Esophagus squamous epithelium (tissue), 5 donors: Measurements from ENCODE around the gene TMF1. TPM values are rescaled to one million over a fixed set of nuclear protein-coding genes. Genes with fewer than 3 reads are reported as not detected.

Experiments
- DNase-seq: peaks from one replicate; lab custom pipeline; 2025; lab: John Stamatoyannopoulos, UW
- H3K27ac ChIP-seq, 4 donors: fragments of 200-600 bp; sonication (generic); one replicate each; pipeline ENCODE4 v1.5.1; 2016 to 2019; ENCODE audit warnings: mild to moderate bottlenecking in 1 of 4
- H3K27me3 ChIP-seq, 4 donors: fragments of 200-600 bp; sonication (generic); 1 replicate in 3 of 4; 2 replicates in 1 of 4; pipeline versions ENCODE4 v1.5.1 to v1.6.0; 2017 to 2021; ENCODE audit warnings: antibody characterized with exemption in 1 of 4
- H3K36me3 ChIP-seq, 3 donors: fragments of 200-600 bp; sonication (generic); one replicate each; pipeline ENCODE4 v1.5.1; 2016 to 2019
- H3K4me1 ChIP-seq, 3 donors: fragments of 200-600 bp; sonication (generic); one replicate each; pipeline ENCODE4 v1.5.1; 2017 to 2019
- H3K4me3 ChIP-seq, 4 donors: fragments of 200-600 bp; sonication (generic); 1 replicate in 3 of 4; 2 replicates in 1 of 4; pipeline ENCODE4 v1.5.1; 2016 to 2019; ENCODE audit warnings: mild to moderate bottlenecking in 2 of 4, moderate library complexity in 1 of 4
- H3K9me3 ChIP-seq, 3 donors: fragments of 200-600 bp; sonication (generic); one replicate each; pipeline ENCODE4 v1.5.1; 2016 to 2019
- POLR2A ChIP-seq, 4 donors: fragments of 450-650 bp; IDR thresholded peaks; one replicate each; pipeline ENCODE4 v1.6.1; 2017; ENCODE audit warnings: antibody characterized with exemption in 4 of 4, mild to moderate bottlenecking in 4 of 4, moderate library complexity in 3 of 4
- WGBS, 2 donors: methylation state at CpG; one replicate each; pipeline ENCODE4 v1.1.5; 2018; 5-methylcytosine and 5-hydroxymethylcytosine counted together
- intact Hi-C: fragments of 100-400 bp; cut with DNase I; formaldehyde crosslinking; loops from one replicate; pipeline ENCODE4 v1.15.0; 2022
- total RNA-seq, 4 donors: library from RNA; depleted of rRNA; stranded (reverse); fragments of >200 nt; gene quantifications; one replicate each; pipeline ENCODE4 v1.1.0, GENCODE V29; 2016
- TF ChIP-seq, protein P1 (sequence below), 6 experiments: fragments of 450-650 bp in 4 of 6; fragments of 200-600 bp in 2 of 6; sonication (generic) in 2 of 6; IDR thresholded peaks; one replicate each; pipeline ENCODE4 v1.5.1; 2016 to 2019; ENCODE audit warnings: antibody characterized with exemption in 6 of 6, mild to moderate bottlenecking in 4 of 6, moderate library complexity in 4 of 6
- donor health status: DM: yes; HTN: yes; CAD: no.

TMF1 gene
- total RNA-seq, 4 donors from 2014 or later, result 13.3 to 30.1 (median 19.4) TPM

DNA sequence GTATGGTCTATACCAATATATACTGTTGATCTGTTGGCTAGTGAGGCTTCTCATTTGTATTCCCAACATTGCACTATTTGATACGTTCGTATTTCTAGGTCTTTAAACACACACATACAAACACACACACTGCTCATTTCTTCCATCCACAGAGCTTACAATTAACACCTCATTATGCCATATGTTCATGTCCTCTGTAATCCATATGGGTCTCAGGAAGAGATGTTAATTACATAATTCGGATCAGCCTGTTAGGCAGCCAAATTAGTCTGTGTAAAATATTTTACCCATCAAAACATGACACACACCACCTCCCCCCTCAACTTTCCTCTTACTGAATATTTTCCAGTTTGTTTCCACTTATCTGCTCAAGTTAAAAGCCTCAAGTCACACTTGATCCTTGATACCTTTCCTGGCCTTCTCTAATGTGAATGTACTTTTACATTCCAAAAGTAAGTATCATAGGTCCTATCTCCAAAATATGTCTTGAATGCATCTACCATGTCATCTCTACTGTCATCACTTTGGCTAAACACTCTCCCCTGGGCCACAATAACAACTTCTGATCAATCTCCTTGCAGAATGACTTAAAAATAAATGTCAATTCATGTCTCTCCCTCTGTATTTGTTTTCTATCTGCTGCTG lies 66.9 kb downstream of the TMF1 start:
- intact Hi-C loops, result no loop called here
- no peak overlapping the region for H3K27ac ChIP-seq
- DNase-seq, result no peak
- TF ChIP-seq, protein P1, sequence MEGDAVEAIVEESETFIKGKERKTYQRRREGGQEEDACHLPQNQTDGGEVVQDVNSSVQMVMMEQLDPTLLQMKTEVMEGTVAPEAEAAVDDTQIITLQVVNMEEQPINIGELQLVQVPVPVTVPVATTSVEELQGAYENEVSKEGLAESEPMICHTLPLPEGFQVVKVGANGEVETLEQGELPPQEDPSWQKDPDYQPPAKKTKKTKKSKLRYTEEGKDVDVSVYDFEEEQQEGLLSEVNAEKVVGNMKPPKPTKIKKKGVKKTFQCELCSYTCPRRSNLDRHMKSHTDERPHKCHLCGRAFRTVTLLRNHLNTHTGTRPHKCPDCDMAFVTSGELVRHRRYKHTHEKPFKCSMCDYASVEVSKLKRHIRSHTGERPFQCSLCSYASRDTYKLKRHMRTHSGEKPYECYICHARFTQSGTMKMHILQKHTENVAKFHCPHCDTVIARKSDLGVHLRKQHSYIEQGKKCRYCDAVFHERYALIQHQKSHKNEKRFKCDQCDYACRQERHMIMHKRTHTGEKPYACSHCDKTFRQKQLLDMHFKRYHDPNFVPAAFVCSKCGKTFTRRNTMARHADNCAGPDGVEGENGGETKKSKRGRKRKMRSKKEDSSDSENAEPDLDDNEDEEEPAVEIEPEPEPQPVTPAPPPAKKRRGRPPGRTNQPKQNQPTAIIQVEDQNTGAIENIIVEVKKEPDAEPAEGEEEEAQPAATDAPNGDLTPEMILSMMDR (IDR thresholded peaks at IDR 0.05), result no peak
- no peak for TF ChIP-seq POLR2A (IDR thresholded peaks at IDR 0.05)
- H3K36me3 ChIP-seq, result peaks cover 10 to 99% (median 16%) of the 10 kb centered on the region in 3 donors
- no peaks in the 10 kb centered on the region for H3K4me1 ChIP-seq
- H3K4me3 ChIP-seq, result no peak overlapping the region
- H3K27me3 ChIP-seq, result no peaks in the 10 kb centered on the region
- 81 to 89% methylated on average over 1 to 2 of the region's 3 CpGs for WGBS, 2 donors
- H3K9me3 ChIP-seq, result no peaks in the 10 kb centered on the region

DNA sequence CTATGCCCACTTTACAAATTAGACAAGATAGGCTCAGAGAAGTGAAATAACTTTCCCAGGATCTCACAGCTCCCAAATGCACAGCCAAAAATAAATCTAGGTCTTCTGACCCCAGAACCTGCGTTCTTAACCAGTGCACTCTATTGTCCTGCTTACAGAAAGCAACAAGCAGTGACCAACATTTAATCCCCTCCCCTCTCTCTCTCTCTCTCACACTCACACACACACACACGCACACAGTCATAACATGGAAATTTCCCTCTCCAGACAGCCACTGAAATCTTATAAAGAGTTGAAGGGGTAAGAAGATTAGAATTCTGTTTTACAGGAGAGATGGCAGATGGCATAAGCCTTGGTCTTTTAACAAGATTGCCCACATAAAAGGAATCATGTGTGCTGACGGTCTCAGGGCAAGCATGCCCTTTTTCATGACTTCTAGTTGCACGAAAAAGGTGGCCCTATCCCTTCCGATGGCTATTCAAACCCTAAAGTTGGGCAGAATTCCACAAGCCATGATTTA lies 68.1 kb downstream of the TMF1 start:
- H3K36me3 ChIP-seq, result peaks cover 10 to 100% (median 24%) of the 10 kb centered on the region in 3 donors
- H3K27ac ChIP-seq, result no peak overlapping the region
- H3K4me3 ChIP-seq, result no peak overlapping the region
- no peaks in the 10 kb centered on the region for H3K27me3 ChIP-seq
- TF ChIP-seq, protein P1 (IDR thresholded peaks at IDR 0.05), result no peak
- no peak for TF ChIP-seq POLR2A (IDR thresholded peaks at IDR 0.05)
- no peaks in the 10 kb centered on the region for H3K4me1 ChIP-seq
- H3K9me3 ChIP-seq, result no peaks in the 10 kb centered on the region
- intact Hi-C loops, result no loop called here
- 72 to 78% methylated on average over 5 of the region's 5 CpGs for WGBS, 2 donors
- DNase-seq, result no peak

DNA sequence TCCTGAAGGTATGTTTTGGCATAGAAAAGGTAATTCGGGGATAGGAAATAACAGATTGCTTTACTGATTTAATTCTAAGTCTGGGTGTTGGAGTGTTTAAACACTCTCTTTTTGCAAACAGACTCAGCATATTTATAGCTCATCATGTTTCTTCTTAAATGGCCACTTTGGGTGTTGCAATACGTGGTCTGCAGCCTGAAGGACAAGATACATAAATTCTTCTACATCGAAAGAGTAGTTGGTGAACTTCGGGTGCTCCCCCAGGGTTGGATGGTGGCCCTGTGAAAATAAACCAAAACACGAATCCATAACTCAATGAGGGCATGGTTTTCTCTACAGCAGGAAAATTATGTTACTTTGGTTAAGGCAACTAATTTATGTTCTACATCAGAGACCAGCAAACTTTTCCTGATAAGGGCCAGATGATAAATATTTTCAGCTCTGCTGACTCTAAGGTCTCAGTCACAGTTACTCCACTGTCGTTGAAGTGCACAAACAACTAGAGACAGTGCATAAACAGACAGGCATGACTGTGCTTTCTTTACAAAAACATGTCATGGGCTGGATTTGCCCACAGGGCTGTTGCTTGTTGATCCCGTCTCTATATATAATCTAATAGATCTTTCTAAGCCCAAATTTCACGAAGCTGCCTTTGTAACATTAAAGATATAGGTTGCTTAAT lies 74.5 kb downstream of the TMF1 start:
- peaks cover 0 to 79% (median 17%) of the 10 kb centered on the region in 3 donors for H3K36me3 ChIP-seq
- no peaks in the 10 kb centered on the region for H3K4me1 ChIP-seq
- no peak for DNase-seq
- no peaks in the 10 kb centered on the region for H3K27me3 ChIP-seq
- no peak overlapping the region for H3K4me3 ChIP-seq
- no peaks in the 10 kb centered on the region for H3K9me3 ChIP-seq
- no peak for TF ChIP-seq POLR2A (IDR thresholded peaks at IDR 0.05)
- TF ChIP-seq, protein P1 (IDR thresholded peaks at IDR 0.05), result no peak
- 74 to 77% methylated on average over 8 of the region's 8 CpGs for WGBS, 2 donors
- intact Hi-C loops, result no loop called here
- no peak overlapping the region for H3K27ac ChIP-seq

DNA sequence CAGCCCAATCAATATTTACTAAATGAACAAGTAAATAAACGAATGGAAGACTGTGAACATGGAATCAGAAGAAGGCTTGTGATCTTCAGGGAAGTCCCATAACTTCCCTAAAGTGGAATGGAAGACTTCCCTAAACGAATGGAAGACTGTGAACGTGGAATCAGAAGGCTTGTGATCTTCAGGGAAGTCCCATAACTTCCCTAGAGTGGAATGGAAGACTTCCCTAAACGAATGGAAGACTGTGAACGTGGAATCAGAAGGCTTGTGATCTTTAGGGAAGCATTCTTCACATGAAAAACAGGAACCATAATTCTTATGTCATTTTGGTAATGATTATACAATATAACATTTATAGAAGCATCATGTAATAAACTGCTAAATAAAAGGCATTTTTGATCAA lies 77.4 kb downstream of the TMF1 start:
- H3K36me3 ChIP-seq, result peaks cover 0 to 50% (median 9%) of the 10 kb centered on the region in 3 donors
- DNase-seq, result no peak
- no peak for TF ChIP-seq POLR2A (IDR thresholded peaks at IDR 0.05)
- TF ChIP-seq, protein P1 (IDR thresholded peaks at IDR 0.05), result no peak
- peaks cover 0 to 5% (median 0%) of the 10 kb centered on the region in 4 donors for H3K27me3 ChIP-seq
- 71 to 80% methylated on average over 5 of the region's 5 CpGs for WGBS, 2 donors
- no peaks in the 10 kb centered on the region for H3K4me1 ChIP-seq
- intact Hi-C loops, result no loop called here
- H3K4me3 ChIP-seq, result no peak overlapping the region
- H3K27ac ChIP-seq, result no peak overlapping the region
- H3K9me3 ChIP-seq, result no peaks in the 10 kb centered on the region

DNA sequence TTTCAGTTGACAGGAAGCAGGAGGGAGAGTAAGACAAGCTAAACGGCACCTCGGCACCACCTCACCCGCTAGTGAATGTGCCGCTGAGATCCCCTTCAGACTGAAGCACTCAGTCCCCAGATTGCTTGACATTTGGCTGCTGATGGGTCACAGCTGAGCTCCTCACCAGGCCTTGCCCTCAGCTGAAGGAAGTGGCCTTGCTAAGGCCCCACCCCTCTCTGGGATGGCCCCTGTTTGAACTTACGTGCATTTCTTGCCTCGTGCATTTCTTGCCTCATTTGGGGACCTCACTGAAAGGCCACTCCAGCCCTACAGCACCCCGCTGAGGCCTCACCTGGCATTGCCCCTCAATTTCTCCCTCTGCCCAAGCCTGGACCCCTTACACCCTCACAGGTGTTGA lies 78.5 kb downstream of the TMF1 start:
- WGBS, 2 donors, result 68 to 70% methylated on average over 7 of the region's 7 CpGs
- H3K4me3 ChIP-seq, result no peak overlapping the region
- DNase-seq, result no peak
- no peak overlapping the region for H3K27ac ChIP-seq
- H3K9me3 ChIP-seq, result no peaks in the 10 kb centered on the region
- peaks cover 0 to 10% (median 0%) of the 10 kb centered on the region in 4 donors for H3K27me3 ChIP-seq
- peaks cover 0 to 40% (median 0%) of the 10 kb centered on the region in 3 donors for H3K36me3 ChIP-seq
- H3K4me1 ChIP-seq, result no peaks in the 10 kb centered on the region
- intact Hi-C loops, result no loop called here
- TF ChIP-seq, protein P1 (IDR thresholded peaks at IDR 0.05), result no peak
- no peak for TF ChIP-seq POLR2A (IDR thresholded peaks at IDR 0.05)
